NCI-H82 treated with DMSO at 0.1 percent for 48 hours (cell line): ENCODE results near the gene PFKFB1.

Source experiments
- DNase-seq: peaks from one replicate; lab custom pipeline; 2025; ENCODE audit not compliant: unreplicated experiment; lab: John Stamatoyannopoulos, UW

Gene PFKFB1

DNA sequence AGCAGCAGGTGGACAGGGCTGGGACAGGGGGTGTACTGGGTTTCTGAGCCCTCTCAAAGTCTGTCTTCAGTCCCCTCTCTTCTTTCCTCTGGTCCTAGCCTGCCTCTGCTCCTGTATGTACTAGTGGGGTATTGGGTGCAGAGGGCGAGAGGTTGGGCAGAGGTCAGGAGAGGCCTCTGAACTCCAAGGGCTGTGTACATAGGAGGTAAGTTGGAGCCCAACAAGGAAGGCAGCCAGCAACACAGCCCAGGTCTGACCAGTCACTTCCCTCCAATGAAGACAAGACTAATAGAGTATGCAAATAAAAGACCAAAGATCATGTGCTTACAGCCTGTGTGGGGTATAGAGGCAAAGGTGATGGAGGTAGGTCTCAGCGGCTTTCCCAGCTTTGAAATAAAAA lies at the start of gene PFKFB1:
TSS of gene PFKFB1 (minus strand) at position 90 of the 400 bp plus-strand sequence. CDS start 181 bp downstream, outside the sequence.
- no peak for DNase-seq

DNA sequence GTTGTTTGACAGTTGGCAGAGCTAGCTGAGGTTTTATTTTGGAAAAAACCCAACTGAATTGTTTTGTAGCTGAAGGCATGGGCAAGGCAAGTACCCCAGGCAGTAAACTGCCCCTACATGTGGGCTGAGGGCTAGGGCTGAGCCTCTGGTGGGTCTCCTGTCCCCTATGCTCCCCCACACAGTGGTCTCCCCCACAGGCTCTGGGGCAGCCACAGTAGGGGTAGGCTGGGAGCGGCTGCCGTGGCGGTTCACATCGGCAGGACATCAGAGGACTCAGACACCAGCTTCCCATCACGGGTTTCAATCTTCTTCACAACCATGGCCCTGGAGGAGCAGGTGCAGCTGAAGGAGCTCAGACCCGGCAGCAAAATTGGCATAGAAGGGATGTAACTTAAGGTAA lies 47.5 kb upstream of the PFKFB1 start:
- DNase-seq = no peak

DNA sequence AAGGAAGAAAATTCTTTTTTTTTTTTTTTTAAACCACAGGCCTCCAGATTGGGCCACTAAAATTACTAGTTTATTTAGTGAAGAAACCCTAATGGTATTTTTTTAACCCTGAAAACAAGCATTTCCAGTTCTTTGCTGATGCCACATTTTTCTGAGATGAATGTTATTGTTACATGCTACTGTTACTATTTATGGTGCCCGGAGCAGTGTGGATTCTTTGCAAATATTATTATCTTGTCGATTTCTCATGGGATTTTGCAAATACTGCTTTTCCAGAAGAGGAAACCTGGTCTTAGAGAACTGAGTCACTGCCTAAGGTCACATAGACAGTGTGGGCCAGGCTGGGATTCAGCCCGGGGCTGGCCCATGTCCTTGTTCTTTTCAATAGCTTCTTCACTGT lies 45.5 kb upstream of the PFKFB1 start:
- DNase-seq = no peak

- no peak for DNase-seq
Measured at GRCh38 chrX:55033429-55033828, 39.4 kb upstream of the PFKFB1 start.

DNA sequence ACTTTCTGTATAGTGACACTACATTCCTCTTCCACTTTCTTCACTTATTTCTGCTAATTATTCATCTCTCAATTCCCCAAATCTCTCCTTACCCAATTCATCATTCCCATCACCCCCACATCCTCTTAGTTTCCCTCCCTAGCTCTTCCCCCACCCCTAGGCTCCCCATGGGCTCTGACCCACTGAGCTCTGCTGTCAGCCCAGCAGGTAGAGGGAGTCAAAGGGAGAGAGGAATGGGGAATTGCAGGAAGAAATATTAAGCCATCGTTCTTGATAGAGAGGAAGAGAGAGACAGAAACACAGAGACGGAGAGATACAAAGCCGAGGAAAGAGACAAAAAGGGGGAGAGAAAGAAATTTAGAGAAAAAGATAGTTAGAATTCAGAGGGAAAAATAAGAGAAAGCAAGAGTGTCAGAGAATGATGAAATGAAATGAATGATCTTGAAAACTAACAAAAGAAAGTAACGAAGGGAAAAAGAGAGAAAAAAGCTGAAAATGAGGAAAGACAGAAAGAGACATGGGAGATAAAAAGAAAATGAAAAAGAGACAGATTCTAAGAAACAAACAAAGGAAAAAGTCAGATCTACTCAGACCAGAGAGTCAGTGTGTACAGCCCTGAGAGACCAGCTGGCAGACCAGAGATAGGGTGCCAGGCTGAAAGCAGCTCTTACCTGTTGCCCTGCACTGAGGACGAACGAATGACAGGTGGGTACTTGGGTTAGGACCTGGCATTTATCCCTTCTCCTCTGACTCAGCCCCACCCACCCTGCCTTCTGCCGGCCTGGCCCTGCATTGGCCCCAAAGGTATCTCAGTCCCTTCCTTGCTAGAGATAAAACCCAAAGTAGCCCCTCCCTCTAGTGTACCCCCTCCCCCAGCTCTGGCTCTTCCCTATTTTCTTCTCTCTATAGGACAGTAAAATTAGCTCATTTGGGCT lies 36.5 kb upstream of the PFKFB1 start, which contains the start of gene ALAS2:
TSS of gene ALAS2 (minus strand) at position 707 of the 935 bp plus-strand sequence. CDS start 4,977 bp downstream, outside the sequence.
- DNase-seq = no peak

- no peak for DNase-seq
Measured at GRCh38 chrX:55029291-55029690, 35.3 kb upstream of the PFKFB1 start.

GRCh38 chrX:55028611-55029010 lies 34.6 kb upstream of the PFKFB1 start:
- no peak for DNase-seq

DNA sequence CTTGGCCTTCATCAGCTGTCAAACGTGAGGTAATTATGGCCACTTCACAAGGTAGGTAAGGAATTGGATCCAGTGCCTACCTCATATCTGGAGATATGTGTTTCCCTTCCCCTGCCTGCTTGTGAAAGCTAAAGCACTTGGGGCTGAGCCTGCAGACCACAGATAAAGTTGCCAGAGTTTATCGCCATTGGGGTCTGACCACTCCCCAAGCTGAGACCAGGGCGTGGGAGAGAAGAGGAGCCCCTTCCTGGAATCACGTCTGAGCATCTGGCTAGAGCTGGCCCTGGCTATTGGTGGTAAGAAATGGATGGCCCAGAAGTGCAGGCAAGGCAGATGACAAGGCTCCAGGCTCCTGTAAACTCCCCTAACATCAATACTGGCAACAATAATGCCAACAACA lies 34.1 kb upstream of the PFKFB1 start:
- DNase-seq = no peak

DNA sequence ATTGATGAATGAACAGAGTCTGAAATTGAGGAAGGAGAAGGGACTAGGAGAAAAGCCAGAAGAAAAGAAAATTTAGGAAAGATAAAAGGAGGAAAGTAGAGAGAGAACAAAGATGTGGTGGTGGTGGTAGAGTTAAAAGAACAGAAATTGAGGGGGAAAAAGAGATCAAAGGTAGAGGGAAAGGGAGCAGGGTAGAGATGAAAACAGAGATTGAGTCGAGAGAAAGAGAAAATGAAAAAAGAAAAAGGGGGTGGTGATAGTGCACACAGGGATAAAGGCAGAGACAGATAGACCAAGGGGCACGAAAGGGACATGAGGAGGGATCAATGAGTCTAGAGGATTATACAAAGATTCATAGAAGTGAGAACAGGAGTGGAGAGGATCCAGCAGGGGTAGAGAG lies 32.9 kb upstream of the PFKFB1 start:
- no peak for DNase-seq

- no peak for DNase-seq
Measured at GRCh38 chrX:55026143-55026542, 32.2 kb upstream of the PFKFB1 start.

DNA sequence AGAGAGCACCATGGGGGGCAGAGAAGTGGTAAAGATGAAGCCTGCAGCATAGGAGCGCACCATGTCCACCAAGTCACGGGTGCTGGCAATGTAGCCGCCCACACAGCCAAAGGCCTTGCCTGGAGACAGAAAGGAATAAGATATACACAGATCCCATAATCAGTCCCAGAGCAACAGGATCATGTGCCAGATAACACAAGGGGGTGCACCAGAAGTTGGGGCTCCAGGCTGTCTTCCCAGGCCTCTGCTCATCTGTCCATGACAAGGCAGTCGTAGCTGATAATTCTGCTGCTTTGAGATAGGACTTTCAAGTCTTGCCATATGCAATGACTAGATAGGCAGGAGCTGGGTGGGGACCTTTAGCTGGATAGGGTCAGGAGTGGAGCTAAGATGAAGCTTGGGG lies 20.9 kb upstream of the PFKFB1 start:
- no peak for DNase-seq

GRCh38 chrX:55011294-55011693 lies 17.3 kb upstream of the PFKFB1 start:
- no peak for DNase-seq

- DNase-seq = no peak
Measured at GRCh38 chrX:55008571-55009358, 14.8 kb upstream of the PFKFB1 start.

DNA sequence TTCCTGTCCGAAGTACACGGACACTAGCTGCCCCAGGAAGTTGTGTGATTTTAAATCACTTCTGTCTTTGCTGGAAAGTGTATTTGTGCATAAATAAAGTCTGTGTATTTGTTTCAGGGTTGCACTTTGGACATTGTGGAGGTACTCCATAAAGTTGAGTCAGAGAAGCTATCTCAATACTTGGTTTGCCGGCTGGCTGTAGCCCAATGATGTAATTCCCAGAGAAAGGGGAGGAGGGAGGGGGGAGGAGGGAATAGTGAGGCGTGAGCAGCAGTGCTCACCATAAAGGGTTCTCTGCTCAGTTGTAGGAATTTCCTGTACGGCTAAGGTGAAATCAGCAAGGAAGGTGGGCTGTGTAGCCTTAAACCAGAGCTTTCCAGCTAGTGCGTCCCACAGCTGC lies 13.7 kb upstream of the PFKFB1 start:
- DNase-seq = no peak

- no peak for DNase-seq
Measured at GRCh38 chrX:55006827-55007621, 13.0 kb upstream of the PFKFB1 start.

DNA sequence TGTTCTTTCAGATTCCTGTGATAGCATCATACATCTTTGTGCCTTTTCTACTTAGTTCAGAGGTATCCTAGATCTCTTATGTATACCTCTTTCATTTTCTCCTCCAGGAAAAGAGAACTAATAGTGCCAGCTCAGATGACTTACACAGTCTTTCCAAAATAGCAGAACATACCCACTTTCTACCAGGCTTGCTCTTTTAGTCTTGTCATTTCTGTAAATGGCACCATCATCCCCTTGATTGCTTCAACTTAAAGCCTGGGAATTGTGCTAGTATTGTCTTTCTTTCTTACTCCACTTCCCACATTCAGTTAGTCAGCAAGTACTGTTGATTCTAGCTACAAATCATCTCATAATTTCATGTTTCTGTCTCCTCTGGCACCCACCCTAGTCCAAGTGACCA lies 11.3 kb upstream of the PFKFB1 start:
- no peak for DNase-seq

- no peak for DNase-seq
Measured at GRCh38 chrX:55004231-55004630, 10.2 kb upstream of the PFKFB1 start.

DNA sequence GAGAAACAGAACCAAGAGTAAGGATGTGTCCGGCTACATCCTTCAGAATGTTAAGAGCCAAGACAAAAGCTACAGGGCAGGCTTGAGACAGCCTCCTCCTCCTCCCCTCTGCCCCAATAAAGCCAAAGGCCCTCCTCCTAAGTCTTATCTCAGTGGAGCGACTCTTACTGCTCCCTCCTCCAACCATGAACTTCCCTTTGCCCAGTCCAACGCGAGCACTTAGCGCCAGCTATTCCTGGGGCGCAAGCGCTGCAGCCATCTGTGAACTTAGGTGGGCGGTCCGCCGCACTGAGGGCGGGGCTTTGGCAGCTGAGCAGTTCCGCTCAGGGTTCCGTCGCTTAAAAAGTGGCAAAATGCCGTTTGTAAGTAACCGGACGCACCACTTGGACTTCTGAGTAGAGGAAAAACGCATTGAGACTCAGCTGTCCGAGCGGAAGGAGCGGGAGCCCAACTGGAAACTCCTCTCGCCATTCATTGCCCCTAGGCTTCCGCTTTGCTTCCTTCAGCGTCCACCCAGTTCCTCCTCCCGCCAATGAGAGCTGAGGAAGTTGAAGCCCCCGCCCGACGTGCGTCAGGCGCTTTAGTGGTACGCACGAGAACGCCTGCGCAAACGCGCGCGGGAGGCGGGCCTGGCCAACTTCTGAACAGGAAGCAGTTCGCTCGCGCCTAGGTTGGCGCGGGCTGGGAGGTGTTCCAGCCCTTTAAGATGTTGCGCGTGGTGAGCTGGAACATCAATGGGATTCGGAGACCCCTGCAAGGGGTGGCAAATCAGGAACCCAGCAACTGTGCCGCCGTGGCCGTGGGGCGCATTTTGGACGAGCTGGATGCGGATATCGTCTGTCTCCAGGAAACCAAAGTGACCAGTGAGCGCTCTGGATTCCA lies 6.0 kb upstream of the PFKFB1 start, which contains the start of gene APEX2:
TSS of gene APEX2 (plus strand) at position 647 of the 882 bp plus-strand sequence. CDS start at position 707, 60 bp downstream.
- DNase-seq = peak; percentile 83

- no peak for DNase-seq
Measured at GRCh38 chrX:54995621-54996020, 1.6 kb upstream of the PFKFB1 start.
